Choroid plexus epithelial cell (primary cell): Measurements from ENCODE around the gene RNF151.

Experiments used
- DNase-seq: peaks from one replicate; pipeline ENCODE4 v3.0.0-alpha.2; 2010; ENCODE audit warnings: low read depth
- H3K4me3 ChIP-seq: 2 replicates; pipeline ENCODE4 v1.5.1; 2011; ENCODE audit warnings: low read depth, mild to moderate bottlenecking, control low read depth, low read length, moderate library complexity
- CTCF ChIP-seq: conservative IDR thresholded peaks from 2 replicates; pipeline ENCODE4 v1.5.1; 2011; ENCODE audit warnings: low read depth, mild to moderate bottlenecking, control low read depth, inconsistent platforms, low read length, moderate library complexity

RNF151 gene

DNA sequence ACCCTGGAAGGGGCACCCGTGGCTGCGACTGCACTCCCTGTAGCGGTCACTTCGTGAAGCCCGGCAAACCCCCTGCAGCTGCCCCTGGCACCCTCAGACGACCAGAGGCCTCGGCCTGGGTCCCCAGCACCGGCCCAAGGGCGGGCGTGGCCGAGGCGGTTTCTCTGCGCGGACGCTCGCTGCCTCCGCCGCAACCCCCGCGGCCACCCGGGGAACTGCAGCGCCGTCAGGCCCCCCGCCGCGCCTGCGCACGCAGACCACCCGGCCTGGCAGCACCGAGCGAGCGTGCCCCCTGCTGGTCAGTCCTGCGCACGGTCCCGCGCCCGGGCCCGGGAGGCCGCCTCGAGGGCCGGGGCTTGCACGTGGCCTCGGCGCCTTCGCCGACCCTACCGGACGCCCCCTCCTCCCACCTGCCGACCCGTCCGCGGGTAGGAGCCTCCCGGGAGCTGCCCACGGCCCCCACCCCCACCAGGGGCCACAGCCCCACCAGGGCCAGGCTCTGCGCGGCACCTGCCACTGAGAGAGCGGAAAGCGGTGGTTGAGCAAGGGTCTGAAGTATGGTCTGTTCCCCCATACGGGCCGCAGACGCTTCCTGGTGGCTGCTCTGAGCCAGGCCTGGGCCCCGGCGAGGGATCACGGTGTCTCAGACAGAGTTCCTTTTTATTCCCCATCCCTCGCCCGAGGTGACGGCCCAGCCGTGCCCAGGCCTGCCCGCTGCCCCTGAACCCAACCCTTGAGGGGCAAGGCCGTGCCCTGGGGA lies 36.9 kb upstream of the RNF151 start:
- peak; percentile 82 for DNase-seq
- H3K4me3 ChIP-seq: peak overlapping the region; percentile 67
- TF ChIP-seq CTCF: peak; percentile 52

DNA sequence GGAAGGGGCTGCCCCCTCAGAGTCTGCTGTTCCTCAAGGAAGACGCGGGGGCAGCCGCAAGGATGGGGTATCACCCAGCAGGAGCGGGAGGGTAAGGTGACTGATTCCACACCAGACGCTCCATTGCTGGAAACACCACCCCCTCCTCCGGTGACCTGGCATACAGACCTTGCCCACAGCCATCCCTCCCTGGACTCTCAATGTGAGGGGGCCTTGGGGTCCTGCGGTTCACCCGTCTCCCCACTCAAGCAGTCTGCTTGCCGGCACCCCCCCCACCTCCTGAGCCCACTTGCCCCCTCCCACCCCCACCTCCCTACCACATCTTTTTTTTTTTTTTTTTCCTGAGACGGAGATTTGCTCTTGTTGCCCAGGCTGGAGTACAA lies 36.3 kb upstream of the RNF151 start:
- no peak for DNase-seq
- no peak overlapping the region for H3K4me3 ChIP-seq
- no peak for TF ChIP-seq CTCF

- DNase-seq: peak; percentile 30
- TF ChIP-seq CTCF: peak; percentile 30
- H3K4me3 ChIP-seq: no peak overlapping the region
Measured at GRCh38 chr16:1932050-1933028, 34.3 kb upstream of the RNF151 start.

DNA sequence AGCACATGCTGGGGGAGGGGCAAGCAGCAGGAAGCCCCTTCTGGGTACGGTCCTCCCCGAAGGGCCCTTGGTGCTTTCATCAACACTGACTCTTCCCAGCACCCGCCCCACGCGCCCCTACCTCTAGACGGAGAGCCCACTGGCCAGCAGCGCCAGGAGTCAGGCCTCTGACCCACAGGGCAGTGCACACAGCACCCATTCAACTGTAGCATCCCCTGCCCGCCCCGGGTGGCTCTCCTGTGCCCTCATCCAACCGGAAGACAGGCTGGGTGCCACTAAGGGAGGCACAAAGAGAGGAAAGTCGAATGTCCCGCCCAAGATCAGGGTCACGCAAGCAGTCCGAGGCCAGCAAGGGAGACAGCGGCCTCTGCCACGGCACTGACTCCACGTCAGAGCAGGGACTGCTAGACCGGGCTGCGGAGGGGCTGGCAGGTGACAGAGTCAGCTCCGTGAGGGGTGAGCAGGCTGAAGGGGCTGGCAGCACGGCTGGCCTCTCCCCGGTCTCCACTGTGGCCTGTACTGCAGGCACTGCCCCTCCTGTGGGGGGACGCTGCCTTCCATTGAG lies 33.5 kb upstream of the RNF151 start:
- H3K4me3 ChIP-seq: no peak overlapping the region
- TF ChIP-seq CTCF: no peak
- no peak for DNase-seq

DNA sequence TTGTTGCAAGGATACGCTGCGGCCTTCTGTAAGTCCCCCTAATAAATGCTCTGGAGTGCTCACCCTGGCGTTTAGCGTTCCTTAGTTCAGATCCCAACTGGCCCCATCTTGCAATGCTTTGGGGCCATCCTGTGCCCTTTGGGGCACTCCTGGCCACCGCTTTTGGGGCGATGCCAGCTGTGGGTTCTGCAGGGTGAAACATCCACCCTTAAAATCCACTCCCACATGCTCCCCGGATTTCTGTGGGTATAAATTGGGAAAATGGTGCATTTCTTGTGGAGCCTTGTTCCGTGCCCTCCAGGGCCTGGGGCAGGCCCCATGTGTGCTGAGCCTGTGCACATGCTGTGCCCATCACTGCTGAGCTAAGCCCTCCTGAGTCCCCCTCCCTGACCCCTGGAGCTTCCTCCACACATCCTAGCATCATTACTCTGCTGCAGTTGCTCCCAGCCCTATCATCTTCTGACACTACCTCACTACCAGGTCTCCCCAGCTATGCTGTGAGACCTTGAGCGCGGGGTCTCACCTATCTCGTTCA lies 29.6 kb upstream of the RNF151 start:
- no peak for DNase-seq
- no peak for TF ChIP-seq CTCF
- H3K4me3 ChIP-seq: no peak overlapping the region

GRCh38 chr16:1938316-1938715 lies 28.3 kb upstream of the RNF151 start:
- no peak for DNase-seq
- no peak overlapping the region for H3K4me3 ChIP-seq
- no peak for TF ChIP-seq CTCF
